Skeletal muscle tissue (tissue), 4 donors: ENCODE results near the gene MAD1L1. TPM values are rescaled to one million over a fixed set of nuclear protein-coding genes. Genes with fewer than 3 reads are reported as not detected.

Experiments
- H3K27ac ChIP-seq: one replicate; pipeline ENCODE4 v1.7.0; 2013; ENCODE audit warnings: mild to moderate bottlenecking, low read depth, low read length, inconsistent platforms
- H3K27me3 ChIP-seq, 3 donors: one replicate each; pipeline ENCODE4 v1.7.0; 2013; ENCODE audit warnings: low read length in 3 of 3; ENCODE audit not compliant: control insufficient read depth in 3 of 3, insufficient read depth in 3 of 3
- H3K36me3 ChIP-seq, 3 donors: one replicate each; pipeline ENCODE4 v1.7.0; 2013; ENCODE audit warnings: low read length in 3 of 3; ENCODE audit not compliant: control insufficient read depth in 3 of 3, insufficient read depth in 3 of 3
- H3K4me1 ChIP-seq, 3 donors: one replicate each; pipeline ENCODE4 v1.7.0; 2013; ENCODE audit warnings: low read length in 3 of 3, mild to moderate bottlenecking in 3 of 3; ENCODE audit not compliant: control insufficient read depth in 3 of 3, insufficient read depth in 3 of 3
- H3K4me3 ChIP-seq, 3 donors: one replicate each; pipeline ENCODE4 v1.7.0; 2013; ENCODE audit warnings: low read length in 3 of 3
- H3K9ac ChIP-seq, 3 donors: one replicate each; pipeline ENCODE4 v1.7.0; 2013; ENCODE audit warnings: low read length in 3 of 3, mild to moderate bottlenecking in 3 of 3, moderate library complexity in 2 of 3, low read depth in 1 of 3
- H3K9me3 ChIP-seq, 3 donors: one replicate each; pipeline ENCODE4 v1.7.0; 2013; ENCODE audit warnings: low read length in 3 of 3; ENCODE audit not compliant: control insufficient read depth in 3 of 3
- total RNA-seq: library from RNA; depleted of rRNA; stranded (reverse); fragments of >200 nt; gene quantifications from one replicate; pipeline ENCODE4 v1.2.3, GENCODE V29; 2014
- donor health status: Osteomylitis.

Gene MAD1L1
- 42.3 TPM for total RNA-seq

- Histone ChIP-seq H3K27me3 (no peaks in the 10 kb centered on the region), H3K27ac (peak within 1 kb of the TSS; percentile 51)
Measured at GRCh38 chr7:2232766-2233520, at the start of gene MAD1L1. Gene MAD1L1 (minus strand): TSS chr7:2232945. CDS start chr7:2230133, 2,812 bp downstream.

GRCh38 chr7:2282185-2282751, 49.5 kb upstream of the MAD1L1 start:
- no peaks in the 10 kb centered on the region for H3K9me3 ChIP-seq
- no peaks in the 10 kb centered on the region for H3K27me3 ChIP-seq
- no peak overlapping the region for H3K27ac ChIP-seq
- peaks cover 0 to 9% (median 4%) of the 10 kb centered on the region in 3 donors for H3K4me1 ChIP-seq
- H3K4me3 ChIP-seq: no peak overlapping the region
- H3K9ac ChIP-seq: peak overlapping the region in 1 of 3 donors; percentile 62
- H3K36me3 ChIP-seq: peaks cover 2 to 4% (median 3%) of the 10 kb centered on the region in 3 donors

More at GRCh38 chr7:2232766-2233520, at the start of gene MAD1L1:
- H3K4me3 ChIP-seq: peak within 1 kb of the TSS; percentile 76 to 94 (median 93)
- H3K36me3 ChIP-seq: peaks cover 27 to 39% (median 35%) of the 10 kb centered on the region in 3 donors
- peaks cover 12 to 27% (median 27%) of the 10 kb centered on the region in 3 donors for H3K4me1 ChIP-seq
- H3K9me3 ChIP-seq: no peaks in the 10 kb centered on the region
- peak within 1 kb of the TSS; percentile 83 to 87 (median 85) for H3K9ac ChIP-seq

GRCh38 chr7:2281541-2281940, 48.8 kb upstream of the MAD1L1 start:
- Histone ChIP-seq H3K4me3 (no peak overlapping the region), H3K36me3 (peaks cover 2 to 10% (median 3%) of the 10 kb centered on the region in 3 donors), H3K4me1 (peaks cover 0 to 9% (median 4%) of the 10 kb centered on the region in 3 donors), H3K9ac (peak overlapping the region in 2 of 3 donors; percentile 23 to 62), H3K27ac (no peak overlapping the region), H3K27me3 (no peaks in the 10 kb centered on the region), H3K9me3 (no peaks in the 10 kb centered on the region)

GRCh38 chr7:2280424-2280823, 47.7 kb upstream of the MAD1L1 start:
- H3K27ac ChIP-seq: no peak overlapping the region
- no peaks in the 10 kb centered on the region for H3K9me3 ChIP-seq
- no peaks in the 10 kb centered on the region for H3K27me3 ChIP-seq
- H3K4me3 ChIP-seq: no peak overlapping the region
- no peak overlapping the region for H3K9ac ChIP-seq
- H3K36me3 ChIP-seq: peaks cover 2 to 10% (median 3%) of the 10 kb centered on the region in 3 donors
- peaks cover 0 to 9% (median 4%) of the 10 kb centered on the region in 3 donors for H3K4me1 ChIP-seq

GRCh38 chr7:2279896-2280295, 47.2 kb upstream of the MAD1L1 start:
- Histone ChIP-seq H3K4me1 (peaks cover 0 to 9% (median 4%) of the 10 kb centered on the region in 3 donors), H3K36me3 (peaks cover 2 to 13% (median 3%) of the 10 kb centered on the region in 3 donors), H3K9me3 (no peaks in the 10 kb centered on the region), H3K4me3 (no peak overlapping the region), H3K27me3 (no peaks in the 10 kb centered on the region), H3K27ac (no peak overlapping the region), H3K9ac (no peak overlapping the region)

- Histone ChIP-seq H3K27ac (no peak overlapping the region), H3K27me3 (no peaks in the 10 kb centered on the region), H3K4me1 (peaks cover 0 to 9% (median 4%) of the 10 kb centered on the region in 3 donors)
Measured at GRCh38 chr7:2278026-2278425, 45.3 kb upstream of the MAD1L1 start.

GRCh38 chr7:2276107-2276506, 43.4 kb upstream of the MAD1L1 start:
- no peak overlapping the region for H3K4me3 ChIP-seq

More at GRCh38 chr7:2278026-2278425, 45.3 kb upstream of the MAD1L1 start:
- Histone ChIP-seq H3K9ac (no peak overlapping the region), H3K9me3 (no peaks in the 10 kb centered on the region), H3K4me3 (no peak overlapping the region), H3K36me3 (peaks cover 8 to 20% (median 12%) of the 10 kb centered on the region in 3 donors)

GRCh38 chr7:2275101-2275500, 42.4 kb upstream of the MAD1L1 start:
- no peak overlapping the region for H3K9ac ChIP-seq
- no peak overlapping the region for H3K4me3 ChIP-seq
- no peak overlapping the region for H3K27ac ChIP-seq
- H3K27me3 ChIP-seq: no peaks in the 10 kb centered on the region
- H3K9me3 ChIP-seq: no peaks in the 10 kb centered on the region
- H3K4me1 ChIP-seq: no peaks in the 10 kb centered on the region
- peaks cover 10 to 23% (median 20%) of the 10 kb centered on the region in 3 donors for H3K36me3 ChIP-seq

More at GRCh38 chr7:2276107-2276506, 43.4 kb upstream of the MAD1L1 start:
- Histone ChIP-seq H3K36me3 (peaks cover 9 to 20% (median 18%) of the 10 kb centered on the region in 3 donors), H3K9me3 (no peaks in the 10 kb centered on the region), H3K4me1 (no peaks in the 10 kb centered on the region), H3K9ac (no peak overlapping the region), H3K27me3 (no peaks in the 10 kb centered on the region), H3K27ac (no peak overlapping the region)

GRCh38 chr7:2274666-2275065, 41.9 kb upstream of the MAD1L1 start:
- Histone ChIP-seq H3K27me3 (no peaks in the 10 kb centered on the region), H3K9ac (no peak overlapping the region), H3K9me3 (no peaks in the 10 kb centered on the region), H3K27ac (no peak overlapping the region), H3K4me1 (peaks cover 0 to 3% (median 3%) of the 10 kb centered on the region in 3 donors), H3K4me3 (no peak overlapping the region), H3K36me3 (peaks cover 10 to 23% (median 20%) of the 10 kb centered on the region in 3 donors)

GRCh38 chr7:2273866-2274265, 41.1 kb upstream of the MAD1L1 start:
- no peaks in the 10 kb centered on the region for H3K27me3 ChIP-seq
- H3K4me1 ChIP-seq: peaks cover 0 to 5% (median 5%) of the 10 kb centered on the region in 3 donors
- no peak overlapping the region for H3K4me3 ChIP-seq
- H3K36me3 ChIP-seq: peaks cover 10 to 23% (median 20%) of the 10 kb centered on the region in 3 donors
- no peaks in the 10 kb centered on the region for H3K9me3 ChIP-seq
- H3K27ac ChIP-seq: no peak overlapping the region
- H3K9ac ChIP-seq: no peak overlapping the region
